GM12878 (cell line): Measurements from ENCODE around the gene SLC20A1. TPM values are rescaled to one million over a fixed set of nuclear protein-coding genes. Genes with fewer than 3 reads are reported as not detected.

Experiments
- ATAC-seq: fragments of 200-7000 bp; cut with Tn5 transposase; 3 replicates; pipeline ENCODE4 v1.9.1; 2020; ENCODE audit warnings: mild to moderate bottlenecking, moderate library complexity
- BruUV-seq: library from RNA; stranded (reverse); fragments of 400-500 nt; replicated peaks from 2 replicates; lab custom pipeline; 2021; lab: Mats Ljungman, UMichigan
- CTCF ChIA-PET: fragments of 300-600 bp; sonication (Branson Sonifier 250); formaldehyde crosslinking; extraction: SDS; loops from one replicate; lab custom pipeline; 2021; ENCODE audit warnings: inconsistent platforms; lab: Yijun Ruan, JAX
- POLR2A ChIA-PET: fragments of 350-600 bp; formaldehyde crosslinking; extraction: SDS; loops from one replicate; lab custom pipeline; 2021; ENCODE audit warnings: inconsistent platforms; lab: Charles Lee
- RAD21 ChIA-PET: fragments of 300-600 bp; sonication (Branson Sonifier 250); formaldehyde crosslinking; loops from one replicate; lab custom pipeline; 2023; ENCODE audit warnings: antibody characterized with exemption; ENCODE audit not compliant: unreplicated experiment; lab: Charles Lee
- SMC1A ChIA-PET: fragments of 300-600 bp; sonication (Branson Sonifier 250); formaldehyde crosslinking; loops from one replicate; lab custom pipeline; 2023; ENCODE audit not compliant: unreplicated experiment, uncharacterized antibody; lab: Charles Lee
- DNase-seq: peaks from one replicate; pipeline ENCODE4 v3.0.0-alpha.2; 2011; ENCODE audit warnings: low read depth, low spot score
- FAIRE-seq: peaks from 3 replicates; lab custom pipeline; 2011; peaks lifted over from hg19 to GRCh38; lab: Jason Lieb, UNC
- H2AFZ ChIP-seq: 2 replicates; pipeline ENCODE4 v1.6.0; 2011; ENCODE audit warnings: low read depth, low read length, control low read depth; ENCODE audit not compliant: control insufficient read depth
- H3K27ac ChIP-seq: 2 replicates; pipeline ENCODE4 v1.5.1; 2011; ENCODE audit warnings: control low read depth; ENCODE audit not compliant: control insufficient read depth, insufficient read depth
- H3K27me3 ChIP-seq, 2 experiments: replicated peaks in 1 of 2; 2 replicates each; pipeline versions ENCODE4 v1.6.0 to v1.6.1; 2011; ENCODE audit warnings: low read length in 1 of 2; ENCODE audit not compliant: control insufficient read depth in 2 of 2, insufficient read depth in 2 of 2
- H3K36me3 ChIP-seq, 2 experiments: 2 replicates each; pipeline ENCODE4 v1.5.1; 2011; ENCODE audit warnings: low read length in 1 of 2; ENCODE audit not compliant: control insufficient read depth in 2 of 2, insufficient read depth in 2 of 2
- H3K4me1 ChIP-seq: 2 replicates; pipeline ENCODE4 v1.6.1; 2011; ENCODE audit warnings: mild to moderate bottlenecking, low read length, moderate library complexity, mixed read lengths; ENCODE audit not compliant: control insufficient read depth, insufficient read depth
- H3K4me2 ChIP-seq: 2 replicates; pipeline ENCODE4 v1.6.0; 2011; ENCODE audit warnings: control low read depth; ENCODE audit not compliant: control insufficient read depth, insufficient read depth
- H3K4me3 ChIP-seq: fragments of 200-600 bp; sonication (generic); 2 replicates; pipeline ENCODE4 v1.5.1; 2016
- H3K79me2 ChIP-seq: 2 replicates; pipeline ENCODE4 v1.6.0; 2011; ENCODE audit warnings: low read length; ENCODE audit not compliant: control insufficient read depth, insufficient read depth
- H3K9ac ChIP-seq: 2 replicates; pipeline ENCODE4 v1.8.0; 2011; ENCODE audit warnings: low read length, control low read depth, mixed read lengths; ENCODE audit not compliant: control insufficient read depth, insufficient read depth
- H3K9me3 ChIP-seq: replicated peaks from 3 replicates; pipeline ENCODE4 v1.5.1; 2011; ENCODE audit warnings: mild to moderate bottlenecking, low read length; ENCODE audit not compliant: control insufficient read depth, insufficient read depth
- H4K20me1 ChIP-seq: 2 replicates; pipeline ENCODE4 v1.6.0; 2011; ENCODE audit not compliant: control insufficient read depth, insufficient read depth
- CREB1 ChIP-seq: IDR thresholded peaks from 2 replicates; pipeline ENCODE4 v1.6.1; 2012; ENCODE audit warnings: low read depth, mild to moderate bottlenecking, inconsistent platforms
- E4F1 ChIP-seq: fragments of 450-650 bp; IDR thresholded peaks from 2 replicates; pipeline ENCODE4 v1.6.1; 2018; ENCODE audit warnings: borderline replicate concordance, mild to moderate bottlenecking; ENCODE audit not compliant: partially characterized antibody
- EED ChIP-seq: sonication (generic); IDR thresholded peaks from 2 replicates; pipeline ENCODE4 v1.6.1; 2016; ENCODE audit warnings: antibody characterized with exemption, low read depth
- EGR1 ChIP-seq, 2 experiments: IDR thresholded peaks; 1 replicate in 1 of 2; 2 replicates in 1 of 2; pipeline ENCODE4 v1.6.1; 2011 to 2012; ENCODE audit warnings: low read depth in 2 of 2, low read length in 2 of 2, borderline replicate concordance in 1 of 2, mild to moderate bottlenecking in 1 of 2, moderate library complexity in 1 of 2
- FOS ChIP-seq: IDR thresholded peaks from 3 replicates; pipeline ENCODE4 v1.6.1; 2011; ENCODE audit warnings: borderline replicate concordance; ENCODE audit not compliant: insufficient read length; ENCODE audit errors: extremely low read depth
- IKZF2 ChIP-seq, 2 experiments: fragments of 450-650 bp; IDR thresholded peaks; 2 replicates each; pipeline ENCODE4 v1.6.1; 2017; ENCODE audit warnings: mild to moderate bottlenecking in 2 of 2, moderate library complexity in 2 of 2
- MTA2 ChIP-seq: fragments of 450-650 bp; IDR thresholded peaks from 2 replicates; pipeline ENCODE4 v1.6.1; 2016; ENCODE audit warnings: low read depth, mild to moderate bottlenecking, moderate library complexity
- SMARCA5 ChIP-seq: fragments of 450-650 bp; IDR thresholded peaks from 2 replicates; pipeline ENCODE4 v1.6.1; 2017; ENCODE audit warnings: mild to moderate bottlenecking
- ZBTB33 ChIP-seq: fragments of 450-650 bp; IDR thresholded peaks from 2 replicates; pipeline ENCODE4 v1.6.1; 2017; ENCODE audit warnings: mild to moderate bottlenecking
- ZBTB40 ChIP-seq: fragments of 450-650 bp; IDR thresholded peaks from 2 replicates; pipeline ENCODE4 v1.6.1; 2016; ENCODE audit warnings: mild to moderate bottlenecking, moderate library complexity, borderline replicate concordance
- WGBS: methylation state at CpG from one replicate; pipeline ENCODE4 v1.1.6; 2016; ENCODE audit warnings: low lambda C conversion rate; ENCODE audit not compliant: insufficient replicate concordance, insufficient coverage; ENCODE audit errors: missing lambda C conversion rate; 5-methylcytosine and 5-hydroxymethylcytosine counted together
- in situ Hi-C: fragments of 300-500 bp; cut with MboI; formaldehyde crosslinking; loops from 9 replicates; pipeline ENCODE4 v1.14.3; 2018; ENCODE audit warnings: mixed read lengths
- intact Hi-C: fragments of 100-400 bp; cut with micrococcal nuclease; formaldehyde crosslinking; loops from one replicate; pipeline ENCODE4 v1.14.2; 2022; ENCODE audit not compliant: unreplicated experiment
- polyA plus RNA-seq, 11 experiments: library from polyadenylated mRNA; depleted of rRNA in 4 of 11; unstranded in 6 of 11; stranded (reverse) in 5 of 11; fragments of >200 nt; fragmentation: Nextera tagmentation in 4 of 11; fragmentation: Illumina TruSeq in 1 of 11; extraction: Ambion mirVana in 4 of 11; extraction: Trizol in 1 of 11; gene quantifications; 1 replicate in 1 of 11; 2 replicates in 10 of 11; pipeline versions ENCODE4 v1.2.1 to v1.2.3, GENCODE V29; 2011 to 2016; ENCODE audit warnings: inconsistent platforms in 2 of 11, missing spikeins in 2 of 11, low read depth in 1 of 11
- total RNA-seq, 4 experiments: library from RNA; depleted of rRNA in 3 of 4; stranded (reverse); fragments of >200 nt in 3 of 4; fragmentation: Illumina TruSeq in 1 of 4; extraction: Trizol in 1 of 4; gene quantifications; 2 replicates each; pipeline versions ENCODE4 v1.2.1 to v1.2.3, GENCODE V29; 2013 to 2021
- TF ChIP-seq, protein P1 (sequence below): IDR thresholded peaks from 2 replicates; pipeline ENCODE4 v1.6.1; 2012; ENCODE audit warnings: low read depth, low read length, improper control_type of control experiment

Gene SLC20A1
- total and polyA plus RNA-seq, 10 of the 15 experiments (the other 5 are each of a cell fraction or from before 2014, with no cell fraction given) = 21.2 to 59.1 (median 43.2) TPM

DNA sequence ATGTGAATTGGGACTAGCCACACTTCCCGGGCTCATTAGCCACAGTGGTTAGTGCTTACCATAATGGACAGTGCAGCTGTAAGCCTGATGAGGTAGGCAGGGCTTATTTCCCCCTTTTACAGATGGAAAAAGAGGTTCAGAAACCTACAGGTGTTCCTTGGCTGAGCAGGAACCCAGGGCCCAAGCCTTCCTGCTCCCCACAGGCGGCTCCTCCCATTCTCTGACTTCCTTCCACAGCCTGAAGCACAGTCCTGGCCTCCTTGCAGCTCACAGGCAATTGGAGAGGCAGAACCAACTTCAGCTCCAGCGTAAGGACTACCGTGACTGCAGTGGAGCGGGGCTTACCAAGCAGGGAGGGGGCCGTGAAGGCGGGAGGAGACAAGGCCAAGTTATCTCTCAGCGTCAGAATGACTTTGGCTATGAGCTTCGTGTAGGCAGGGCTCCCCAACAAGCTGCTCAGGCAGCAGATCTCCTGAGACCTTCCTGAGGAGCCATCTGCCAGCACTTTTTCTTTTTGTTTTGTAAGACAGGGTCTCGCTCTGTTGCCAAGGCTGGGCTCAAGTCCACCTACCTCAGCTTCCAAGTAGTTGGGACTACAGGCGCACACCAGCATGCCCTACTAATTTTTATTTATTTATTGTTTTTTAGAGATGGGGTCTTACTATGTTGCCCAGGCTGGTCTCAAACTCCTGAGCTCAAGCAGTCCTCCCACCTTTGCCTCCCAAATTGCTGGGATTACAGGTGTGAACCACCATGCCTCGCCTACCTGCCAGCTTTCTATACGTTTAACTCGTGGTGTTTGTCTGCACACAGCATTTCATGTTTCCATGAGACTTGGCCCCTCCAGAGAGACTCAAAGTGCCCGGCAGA lies 40.8 kb downstream of the SLC20A1 start:
- Histone ChIP-seq H4K20me1 (no peaks in the 10 kb centered on the region), H3K9ac (no peak overlapping the region), H3K4me1 (peaks cover 23% of the 10 kb centered on the region), H2AFZ (peak overlapping the region; percentile 11; the same call in 1 of the 2 replicates), H3K9me3 (no peaks in the 10 kb centered on the region), H3K27me3 (no peaks in the 10 kb centered on the region), H3K36me3 (no peaks in the 10 kb centered on the region), H3K27ac (no peak overlapping the region), H3K4me2 (no peak overlapping the region), H3K79me2 (no peaks in the 10 kb centered on the region), H3K4me3 (no peak overlapping the region)
- ATAC-seq = no peak; the same call in 2 of the 3 replicates
- no peak for DNase-seq
- intact Hi-C loops = no loop called here
- in situ Hi-C loops = no loop called here
- SMC1A ChIA-PET = interaction anchor here (1.0 to 9.3 kb wide), 10 partner anchors 11 to 86 kb away, joined by 3 to 272 read pairs (median 5); no protein-coding TSS in a partner anchor
- CTCF ChIA-PET = interaction anchor here (1.2 to 11.9 kb wide), 5 partner anchors 14 to 56 kb away, joined by 3 to 313 read pairs (median 6); partner anchors contain the start of gene SLC20A1
- BruUV-seq = no TSS peak
- WGBS = 80% methylated on average over 15 of the region's 15 CpGs
- POLR2A ChIA-PET = interaction anchor here (2.6 kb wide), 1 partner anchor 39 kb away, joined by 6 read pairs; no protein-coding TSS in a partner anchor
- RAD21 ChIA-PET = interaction anchor here (0.6 to 9.9 kb wide), 6 partner anchors 13 to 56 kb away, joined by 3 to 213 read pairs (median 4); no protein-coding TSS in a partner anchor
- FAIRE-seq = peak; percentile 7
- TF ChIP-seq MTA2 (no peak), CREB1 (no peak), IKZF2 (IDR thresholded peaks at IDR 0.05) (peak in 1 of 2 experiments; percentile 29; a peak in 1 of 4 replicates), ZBTB40 (no peak), E4F1 (no peak), ZBTB33 (no peak), EED (peak; percentile 49; the same call in 1 of the 2 replicates), EGR1 (IDR thresholded peaks at IDR 0.05; ENCODE audit: borderline replicate concordance in 1 of 2, low read depth in 2 of 2, low read length in 2 of 2) (no peak), SMARCA5 (no peak), FOS (no peak)
- TF ChIP-seq, protein P1, sequence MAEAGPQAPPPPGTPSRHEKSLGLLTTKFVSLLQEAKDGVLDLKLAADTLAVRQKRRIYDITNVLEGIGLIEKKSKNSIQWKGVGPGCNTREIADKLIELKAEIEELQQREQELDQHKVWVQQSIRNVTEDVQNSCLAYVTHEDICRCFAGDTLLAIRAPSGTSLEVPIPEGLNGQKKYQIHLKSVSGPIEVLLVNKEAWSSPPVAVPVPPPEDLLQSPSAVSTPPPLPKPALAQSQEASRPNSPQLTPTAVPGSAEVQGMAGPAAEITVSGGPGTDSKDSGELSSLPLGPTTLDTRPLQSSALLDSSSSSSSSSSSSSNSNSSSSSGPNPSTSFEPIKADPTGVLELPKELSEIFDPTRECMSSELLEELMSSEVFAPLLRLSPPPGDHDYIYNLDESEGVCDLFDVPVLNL = no peak
